Tibial artery (tissue), 4 donors: ENCODE results near the gene KRTAP4-9.
"Not testable (repeated sequence)": the region's sequence is repeated elsewhere in the genome, so short reads cannot be mapped to it uniquely, and the experiment has no call there.

Experiments
- DNase-seq, 2 donors: peaks; one replicate each; pipeline ENCODE4 v3.0.0-alpha.2; 2019
- H3K27ac ChIP-seq, 2 donors: fragments of 200-600 bp; sonication (generic) in 1 of 2; 1 replicate in 1 of 2; 2 replicates in 1 of 2; pipeline ENCODE4 v1.5.1; 2018 to 2019; ENCODE audit warnings: mild to moderate bottlenecking in 1 of 2
- H3K27me3 ChIP-seq, 2 donors: fragments of 200-600 bp; sonication (generic) in 1 of 2; one replicate each; pipeline versions ENCODE4 v1.5.1 to v1.6.0; 2016 to 2019
- H3K36me3 ChIP-seq, 3 donors: fragments of 200-600 bp; sonication (generic) in 2 of 3; one replicate each; pipeline ENCODE4 v1.5.1; 2016 to 2019; ENCODE audit warnings: mild to moderate bottlenecking in 2 of 3
- H3K4me1 ChIP-seq, 4 donors: fragments of 200-600 bp; sonication (generic) in 2 of 4; 1 replicate in 3 of 4; 2 replicates in 1 of 4; pipeline ENCODE4 v1.5.1; 2016 to 2019
- H3K4me3 ChIP-seq, 2 donors: fragments of 200-600 bp; sonication (generic) in 1 of 2; 1 replicate in 1 of 2; 2 replicates in 1 of 2; pipeline ENCODE4 v1.5.1; 2018 to 2019; ENCODE audit warnings: mild to moderate bottlenecking in 2 of 2
- H3K9me3 ChIP-seq, 3 donors: fragments of 200-600 bp; sonication (generic) in 1 of 3; one replicate each; pipeline ENCODE4 v1.5.1; 2016 to 2019
- CTCF ChIP-seq, 2 experiments: fragments of 200-600 bp in 1 of 2; fragments of 450-650 bp in 1 of 2; IDR thresholded peaks; one replicate each; pipeline ENCODE4 v1.5.1; 2017 to 2019; ENCODE audit warnings: antibody characterized with exemption in 2 of 2, mild to moderate bottlenecking in 1 of 2, moderate library complexity in 1 of 2
- intact Hi-C: fragments of 100-400 bp; cut with DNase I; formaldehyde crosslinking; loops from one replicate; pipeline ENCODE4 v1.15.0; 2023; ENCODE audit warnings: low total_unique reads

KRTAP4-9 gene

GRCh38 chr17:41096055-41096454 is 9.1 kb upstream of the KRTAP4-9 start:
- H3K9me3 ChIP-seq: no peaks in the 10 kb centered on the region
- no peaks in the 10 kb centered on the region for H3K27me3 ChIP-seq
- intact Hi-C loops: no loop called here
- DNase-seq: no peak
- no peaks in the 10 kb centered on the region for H3K36me3 ChIP-seq
- no peak overlapping the region for H3K27ac ChIP-seq
- H3K4me3 ChIP-seq: no peak overlapping the region
- H3K4me1 ChIP-seq: no peaks in the 10 kb centered on the region
- no peak for TF ChIP-seq CTCF (IDR thresholded peaks at IDR 0.05)

GRCh38 chr17:41098042-41098441 is 7.1 kb upstream of the KRTAP4-9 start, which contains the start of gene KRTAP4-8:
Gene KRTAP4-8, minus strand, starts transcription at chr17:41098142. Its CDS starts 58 bp downstream, at chr17:41098084.
- no peaks in the 10 kb centered on the region for H3K4me1 ChIP-seq
- DNase-seq: no peak
- H3K36me3 ChIP-seq: no peaks in the 10 kb centered on the region
- no peaks in the 10 kb centered on the region for H3K9me3 ChIP-seq
- no peaks in the 10 kb centered on the region for H3K27me3 ChIP-seq
- no peak within 1 kb of the TSS for H3K4me3 ChIP-seq
- H3K27ac ChIP-seq: no peak within 1 kb of the TSS
- intact Hi-C loops: no loop called here
- no peak for TF ChIP-seq CTCF (IDR thresholded peaks at IDR 0.05)

- no peaks in the 10 kb centered on the region for H3K36me3 ChIP-seq
- H3K9me3 ChIP-seq: no peaks in the 10 kb centered on the region
- no peaks in the 10 kb centered on the region for H3K27me3 ChIP-seq
- no peak overlapping the region for H3K4me3 ChIP-seq
- no peaks in the 10 kb centered on the region for H3K4me1 ChIP-seq
- H3K27ac ChIP-seq: no peak overlapping the region
- intact Hi-C loops: no loop called here
- DNase-seq: no peak
- no peak for TF ChIP-seq CTCF (IDR thresholded peaks at IDR 0.05)
Measured at GRCh38 chr17:41098481-41098880, 6.7 kb upstream of the KRTAP4-9 start.

- DNase-seq, H3K27me3 ChIP-seq, H3K9me3 ChIP-seq, H3K4me3 ChIP-seq, H3K36me3 ChIP-seq, H3K4me1 ChIP-seq, intact Hi-C loops, H3K27ac ChIP-seq: not testable (repeated sequence)
Measured at GRCh38 chr17:41099682-41100480, 5.3 kb upstream of the KRTAP4-9 start.

- intact Hi-C loops: no loop called here
- no peak for DNase-seq
- TF ChIP-seq CTCF (IDR thresholded peaks at IDR 0.05): no peak
- Histone ChIP-seq H3K9me3 (no peaks in the 10 kb centered on the region), H3K27me3 (no peaks in the 10 kb centered on the region), H3K27ac (no peak within 1 kb of the TSS), H3K36me3 (no peaks in the 10 kb centered on the region), H3K4me3 (no peak within 1 kb of the TSS), H3K4me1 (no peaks in the 10 kb centered on the region)
Measured at GRCh38 chr17:41101586-41102259, 3.5 kb upstream of the KRTAP4-9 start, which contains the start of gene KRTAP4-16. Gene KRTAP4-16, minus strand, starts transcription at chr17:41102209. Its CDS starts 0 bp downstream, at chr17:41102209.

- no peaks in the 10 kb centered on the region for H3K27me3 ChIP-seq
- TF ChIP-seq CTCF (IDR thresholded peaks at IDR 0.05): no peak
Measured at GRCh38 chr17:41103896-41104295, 1.3 kb upstream of the KRTAP4-9 start.

GRCh38 chr17:41104386-41105038 is 677 bp upstream of the KRTAP4-9 start:
- H3K9me3 ChIP-seq, H3K27ac ChIP-seq, DNase-seq, H3K4me1 ChIP-seq, H3K4me3 ChIP-seq, H3K36me3 ChIP-seq, intact Hi-C loops, H3K27me3 ChIP-seq: not testable (repeated sequence)

More at GRCh38 chr17:41103896-41104295, 1.3 kb upstream of the KRTAP4-9 start:
- Histone ChIP-seq H3K27ac (no peak overlapping the region), H3K36me3 (no peaks in the 10 kb centered on the region), H3K4me1 (no peaks in the 10 kb centered on the region), H3K4me3 (no peak overlapping the region), H3K9me3 (no peaks in the 10 kb centered on the region)
- intact Hi-C loops: no loop called here
- no peak for DNase-seq
